ENCODE results near the gene PTBP2.

GRCh38 chr1:96842215-96842614 lies 120.6 kb downstream of the PTBP2 start:
- no peak for TF ChIP-seq YY1 (IDR thresholded peaks at IDR 0.05; ENCODE audit: insufficient read depth, insufficient read length)
- no peak for TF ChIP-seq ZNF274 (IDR thresholded peaks at IDR 0.05; ENCODE audit: low read depth, low read length)

Data from NT2/D1 (cell line).